Measurements from ENCODE around the gene DYSF.

DNA sequence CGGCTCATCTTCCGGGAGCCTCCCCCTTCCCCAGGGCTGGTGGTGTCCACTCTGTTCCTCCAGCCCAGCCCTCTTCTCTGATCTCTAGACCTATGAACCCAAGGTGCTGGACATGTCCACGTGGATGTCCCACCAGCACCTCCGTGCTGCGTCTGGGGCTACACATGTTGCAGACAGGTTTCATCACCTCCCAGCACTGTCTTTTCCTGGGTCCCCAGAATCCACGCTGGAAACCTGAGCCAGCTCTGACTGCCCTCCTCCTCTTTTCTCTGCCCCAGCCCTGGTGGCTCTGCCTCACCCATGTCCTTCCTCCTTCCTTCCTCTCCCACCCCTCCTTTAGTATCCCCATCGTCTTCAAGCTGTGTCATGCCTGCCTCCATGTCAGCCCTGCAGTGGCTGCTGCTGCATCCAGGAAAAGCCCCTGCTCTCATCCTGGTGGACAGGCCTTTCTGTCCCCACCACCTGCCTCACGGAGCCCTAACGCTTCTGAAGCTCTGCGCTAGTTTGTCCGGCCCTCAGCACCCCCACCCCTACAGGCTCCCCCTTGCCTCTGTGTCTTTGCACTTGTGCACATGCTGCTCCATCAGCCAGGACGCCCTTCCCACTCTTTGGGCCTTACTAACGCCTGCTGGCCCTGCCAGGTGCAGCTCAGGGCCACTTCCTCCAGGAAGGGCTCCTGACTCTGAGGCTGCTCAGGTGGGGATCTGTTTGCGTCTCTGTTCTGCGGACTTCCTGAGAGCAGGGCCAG lies 105.9 kb downstream of the DYSF start:
- TF ChIP-seq EZH2phosphoT487 (IDR thresholded peaks at IDR 0.05; ENCODE audit: low read depth), result no peak
- TF ChIP-seq, protein P1, sequence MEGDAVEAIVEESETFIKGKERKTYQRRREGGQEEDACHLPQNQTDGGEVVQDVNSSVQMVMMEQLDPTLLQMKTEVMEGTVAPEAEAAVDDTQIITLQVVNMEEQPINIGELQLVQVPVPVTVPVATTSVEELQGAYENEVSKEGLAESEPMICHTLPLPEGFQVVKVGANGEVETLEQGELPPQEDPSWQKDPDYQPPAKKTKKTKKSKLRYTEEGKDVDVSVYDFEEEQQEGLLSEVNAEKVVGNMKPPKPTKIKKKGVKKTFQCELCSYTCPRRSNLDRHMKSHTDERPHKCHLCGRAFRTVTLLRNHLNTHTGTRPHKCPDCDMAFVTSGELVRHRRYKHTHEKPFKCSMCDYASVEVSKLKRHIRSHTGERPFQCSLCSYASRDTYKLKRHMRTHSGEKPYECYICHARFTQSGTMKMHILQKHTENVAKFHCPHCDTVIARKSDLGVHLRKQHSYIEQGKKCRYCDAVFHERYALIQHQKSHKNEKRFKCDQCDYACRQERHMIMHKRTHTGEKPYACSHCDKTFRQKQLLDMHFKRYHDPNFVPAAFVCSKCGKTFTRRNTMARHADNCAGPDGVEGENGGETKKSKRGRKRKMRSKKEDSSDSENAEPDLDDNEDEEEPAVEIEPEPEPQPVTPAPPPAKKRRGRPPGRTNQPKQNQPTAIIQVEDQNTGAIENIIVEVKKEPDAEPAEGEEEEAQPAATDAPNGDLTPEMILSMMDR (IDR thresholded peaks at IDR 0.05; ENCODE audit: low read depth, low read length), result no peak
